ENCODE data around the gene LIMK1. TPM values are rescaled to one million over a fixed set of nuclear protein-coding genes. Genes with fewer than 3 reads are reported as not detected.
"Not testable (repeated sequence)": the region's sequence is repeated elsewhere in the genome, so short reads cannot be mapped to it uniquely, and the experiment has no call there.

The LIMK1 gene
- 17.6 TPM for total RNA-seq

- intact Hi-C loops (cut with DNase I): no loop called here
- peak; percentile 84 for ATAC-seq
- peak; percentile 89 for DNase-seq (ENCODE audit: low spot score)
These were observed at the start of gene LIMK1 for GRCh38 chr7:74083117-74083876. TSS of gene LIMK1 (plus strand) at chr7:74083804. CDS start at chr7:74083991, 187 bp downstream.

DNA sequence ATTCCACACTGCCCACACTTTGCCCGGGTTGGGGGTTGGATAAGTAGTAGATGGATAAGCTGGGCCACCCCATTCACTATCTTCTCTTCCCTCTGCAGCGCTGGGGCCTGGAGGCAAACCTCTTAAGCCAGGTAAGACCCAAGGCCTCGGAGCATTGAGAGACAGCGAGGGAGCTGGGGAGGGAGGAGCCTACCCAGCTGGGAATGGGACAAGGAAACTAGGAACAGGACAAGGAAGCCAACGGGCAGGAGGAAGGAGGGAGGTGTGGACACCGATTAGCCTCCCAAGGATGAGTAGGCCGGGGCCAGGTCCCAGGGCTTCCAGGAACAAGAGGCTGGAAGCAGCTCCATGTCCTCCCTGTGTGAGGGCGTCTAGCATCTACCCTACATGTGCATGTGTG is 46.0 kb upstream of the LIMK1 start:
- intact Hi-C loops (cut with DNase I): no loop called here
- DNase-seq (ENCODE audit: low spot score) (no peak), ATAC-seq (peak; percentile 27)

DNA sequence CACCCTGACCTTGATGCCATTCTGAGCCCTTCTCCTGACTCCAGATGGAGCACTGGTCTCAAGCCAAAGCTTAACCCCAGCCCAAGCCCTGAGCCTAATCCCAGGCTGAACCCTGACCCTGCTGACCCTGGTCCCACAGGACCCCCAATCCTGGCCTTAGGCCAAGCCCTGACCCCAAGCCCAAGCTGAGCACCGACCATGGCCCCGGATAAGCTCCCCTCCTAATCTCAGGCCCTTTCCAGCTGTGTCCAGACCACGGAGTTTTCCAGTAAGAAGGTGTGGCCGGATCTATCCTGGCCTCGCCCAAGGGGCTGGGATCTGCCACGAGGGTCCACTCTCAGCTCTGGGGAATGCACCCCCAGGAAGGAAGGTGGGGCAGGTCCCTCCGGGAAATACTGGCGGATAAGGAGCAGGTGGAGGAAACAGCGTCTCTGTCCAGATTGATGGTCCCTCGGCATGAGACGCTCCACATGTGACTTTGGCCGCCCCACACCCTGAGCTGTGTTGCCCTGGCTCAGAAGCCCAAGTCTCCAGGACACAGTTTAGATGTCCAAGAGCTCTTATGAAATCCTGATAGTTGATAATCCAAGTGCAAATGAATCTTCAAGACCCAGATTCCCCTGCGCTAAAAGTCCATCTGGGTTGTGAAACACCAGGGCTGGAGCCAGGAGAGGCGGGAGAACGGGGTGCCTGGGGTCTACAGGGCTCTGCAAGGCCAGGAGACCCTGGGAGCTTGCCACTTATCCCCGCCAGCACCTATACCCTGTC is 45.2 kb upstream of the LIMK1 start:
- DNase-seq (ENCODE audit: low spot score): no peak

GRCh38 chr7:74039337-74039736 is 44.3 kb upstream of the LIMK1 start:
- ATAC-seq (peak; percentile 2), DNase-seq (ENCODE audit: low spot score) (no peak)
- intact Hi-C loops (cut with DNase I): no loop called here

More for the DNA sequence above, 45.2 kb upstream of the LIMK1 start:
- intact Hi-C loops (cut with DNase I): no loop called here
- peak; percentile 74 for ATAC-seq

DNA sequence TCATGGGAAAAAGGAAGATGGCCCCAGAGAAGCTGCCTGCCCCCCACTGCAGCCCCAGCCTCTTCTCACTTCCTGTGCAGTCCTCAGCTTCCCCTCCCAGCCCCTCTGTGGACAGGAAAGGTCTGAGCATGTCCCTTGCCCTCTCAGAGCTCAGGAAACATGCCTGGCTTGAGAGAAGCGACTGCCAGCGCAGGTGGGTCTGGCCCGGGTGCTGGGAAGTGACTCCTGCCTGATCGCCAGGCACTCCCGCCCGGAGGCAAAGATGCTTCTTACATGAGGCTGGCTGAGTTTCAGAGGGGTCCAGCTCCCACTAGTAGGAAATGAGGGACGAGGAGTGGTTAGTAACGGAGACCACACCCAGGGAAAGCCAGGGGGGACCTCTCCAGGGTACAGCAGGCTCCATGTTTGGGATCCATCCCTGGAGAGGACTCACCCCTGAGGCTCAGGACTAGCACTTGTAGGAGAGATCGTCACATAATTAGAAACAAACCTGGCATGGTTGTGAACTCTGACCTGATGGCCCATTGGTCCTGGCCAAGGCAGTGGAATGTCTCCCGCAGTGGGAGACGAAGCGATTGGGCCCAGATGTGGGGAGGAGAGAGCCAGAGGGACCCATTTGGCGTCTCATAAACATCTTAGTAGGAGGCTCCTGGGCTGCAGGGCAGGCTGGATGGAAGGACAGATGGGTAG is 43.4 kb upstream of the LIMK1 start:
- ATAC-seq (no peak), DNase-seq (ENCODE audit: low spot score) (no peak)
- intact Hi-C loops (cut with DNase I): no loop called here

GRCh38 chr7:74040791-74041520 is 42.6 kb upstream of the LIMK1 start:
- intact Hi-C loops (cut with DNase I): no loop called here
- no peak for DNase-seq (ENCODE audit: low spot score)

DNA sequence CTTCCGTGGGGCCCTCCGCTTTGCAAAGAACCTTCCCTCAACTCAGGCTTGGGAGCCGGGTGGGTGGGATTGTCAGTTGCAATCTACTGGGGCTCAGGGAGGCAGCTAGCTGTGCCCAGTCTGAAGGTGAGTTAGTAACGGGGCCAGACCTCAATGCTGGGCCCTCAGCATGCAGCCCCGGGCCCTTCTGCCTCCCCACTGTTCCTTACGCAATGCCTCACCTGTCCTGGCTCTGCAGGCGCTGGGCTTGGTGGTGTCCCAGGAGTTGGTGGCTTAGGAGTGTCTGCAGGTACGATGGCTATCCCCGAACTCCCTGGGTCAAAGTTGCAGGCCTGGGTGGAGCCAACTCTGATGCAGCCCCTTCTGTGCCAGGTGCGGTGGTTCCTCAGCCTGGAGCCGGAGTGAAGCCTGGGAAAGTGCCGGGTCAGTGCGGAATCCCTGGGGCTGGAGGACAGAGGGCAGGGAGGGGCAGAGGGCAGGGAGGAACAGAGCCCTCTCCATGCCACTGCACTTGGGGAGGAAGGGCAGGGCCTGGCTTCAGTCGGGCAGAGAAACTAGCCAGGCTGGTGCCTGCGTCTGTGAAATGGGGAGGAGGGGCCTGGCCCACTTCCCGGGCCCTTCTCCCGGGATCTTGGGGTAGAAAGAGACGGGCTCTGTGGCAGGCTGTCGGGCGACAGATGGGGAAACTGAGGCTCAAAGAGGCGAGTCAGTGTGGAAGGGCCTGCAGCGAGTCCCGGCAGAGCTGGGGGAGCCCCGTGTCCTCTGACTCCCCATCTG is 40.7 kb upstream of the LIMK1 start:
- DNase-seq (ENCODE audit: low spot score): no peak
- intact Hi-C loops (cut with DNase I): no loop called here
- ATAC-seq: peak; percentile 27

More at GRCh38 chr7:74040791-74041520, 42.6 kb upstream of the LIMK1 start:
- ATAC-seq: no peak

GRCh38 chr7:74043523-74043951 is 40.1 kb upstream of the LIMK1 start:
- DNase-seq (ENCODE audit: low spot score) (no peak), ATAC-seq (peak; percentile 74)
- intact Hi-C loops (cut with DNase I): no loop called here

GRCh38 chr7:74044366-74045350 is 38.9 kb upstream of the LIMK1 start:
- intact Hi-C loops (cut with DNase I): no loop called here
- DNase-seq (ENCODE audit: low spot score) (no peak), ATAC-seq (no peak)

GRCh38 chr7:74046581-74046980 is 37.0 kb upstream of the LIMK1 start:
- intact Hi-C loops (cut with DNase I); DNase-seq (ENCODE audit: low spot score); ATAC-seq: not testable (repeated sequence)

- intact Hi-C loops (cut with DNase I): no loop called here
- ATAC-seq (no peak), DNase-seq (ENCODE audit: low spot score) (no peak)
These were observed 35.7 kb upstream of the LIMK1 start for GRCh38 chr7:74047804-74048380.

DNA sequence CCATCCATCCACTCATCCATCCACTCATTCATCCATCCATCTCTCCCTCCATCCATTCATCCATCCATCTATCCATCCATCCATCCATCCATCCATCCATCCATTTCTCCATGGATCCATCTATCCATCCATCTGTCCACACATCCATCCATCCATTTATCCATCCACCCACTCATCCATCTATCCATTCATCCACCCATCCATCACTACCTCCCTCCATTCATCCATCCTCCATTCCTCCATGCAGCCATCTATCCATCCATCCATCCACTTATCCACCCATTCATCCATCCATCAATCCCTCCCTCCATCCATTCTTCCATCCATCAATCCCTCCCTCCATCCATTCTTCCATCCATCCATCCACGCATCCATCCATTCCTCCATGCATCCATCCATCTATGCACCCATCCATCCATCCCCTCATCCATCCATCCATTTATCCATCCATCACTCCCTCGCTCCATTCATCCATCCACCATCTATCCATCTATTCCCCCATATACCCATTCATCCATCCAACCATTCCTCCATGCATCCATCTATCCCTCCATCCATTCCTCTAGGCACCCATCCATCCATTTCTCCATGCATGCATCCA is 34.5 kb upstream of the LIMK1 start:
- ATAC-seq: no peak
- intact Hi-C loops (cut with DNase I): no loop called here
- DNase-seq (ENCODE audit: low spot score): no peak

- intact Hi-C loops (cut with DNase I): no loop called here
- no peak for ATAC-seq
- DNase-seq (ENCODE audit: low spot score): no peak
These were observed 33.4 kb upstream of the LIMK1 start for GRCh38 chr7:74049997-74050798.

- intact Hi-C loops (cut with DNase I): no loop called here
- DNase-seq (ENCODE audit: low spot score) (no peak), ATAC-seq (peak; percentile 62)
These were observed 32.4 kb upstream of the LIMK1 start for GRCh38 chr7:74051193-74051592.

DNA sequence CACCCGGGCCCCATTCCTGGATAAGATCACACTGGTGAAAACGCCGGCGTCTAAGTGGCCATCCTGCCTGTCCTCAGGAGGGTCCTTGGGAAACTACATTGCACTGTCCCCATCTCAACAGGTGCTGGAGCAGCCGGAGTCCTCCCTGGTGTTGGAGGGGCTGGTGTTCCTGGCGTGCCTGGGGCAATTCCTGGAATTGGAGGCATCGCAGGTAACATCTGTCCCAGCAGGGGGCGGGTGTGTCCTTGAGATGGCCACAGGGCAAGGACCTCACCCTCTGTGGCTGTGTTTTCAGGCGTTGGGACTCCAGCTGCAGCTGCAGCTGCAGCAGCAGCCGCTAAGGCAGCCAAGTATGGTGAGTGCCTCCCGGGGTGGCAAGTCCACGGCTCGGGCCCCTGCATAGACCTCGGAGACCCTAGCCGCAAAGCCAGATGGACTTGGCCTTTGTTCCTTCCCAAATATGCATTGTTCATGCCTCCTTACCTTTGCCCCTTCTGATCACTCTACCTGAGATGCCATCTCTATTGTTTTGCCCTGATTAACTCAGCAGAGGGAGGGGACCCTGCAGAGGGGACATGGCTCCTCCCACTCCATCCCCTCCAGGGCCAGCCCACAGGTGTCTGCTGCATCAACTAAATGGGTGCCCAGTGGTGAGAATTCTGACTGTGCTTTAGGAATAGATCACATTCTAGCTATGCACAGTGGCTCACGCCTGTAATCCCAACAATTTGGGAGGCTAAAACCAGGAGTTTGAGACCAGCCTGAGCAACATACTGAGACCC is 31.8 kb upstream of the LIMK1 start:
- ATAC-seq (peak; percentile 22), DNase-seq (ENCODE audit: low spot score) (no peak)
- intact Hi-C loops (cut with DNase I): no loop called here

Data from sciatic nerve (tissue), 2 donors.